Neuron (in vitro differentiated cells): ENCODE data around the gene AFF3.

ENCODE experiments used
- H2AFZ ChIP-seq: one replicate; pipeline ENCODE4 v1.6.1; 2013; ENCODE audit warnings: low read depth, mild to moderate bottlenecking, inconsistent platforms, low read length, moderate library complexity
- H3K27me3 ChIP-seq: one replicate; pipeline ENCODE4 v1.6.1; 2013; ENCODE audit warnings: low read length; ENCODE audit not compliant: insufficient read depth
- H3K36me3 ChIP-seq: one replicate; pipeline ENCODE4 v1.6.1; 2013; ENCODE audit warnings: low read length; ENCODE audit not compliant: insufficient read depth
- H3K4me1 ChIP-seq: one replicate; pipeline ENCODE4 v1.6.1; 2013; ENCODE audit warnings: low read length; ENCODE audit not compliant: insufficient read depth
- H3K4me3 ChIP-seq: 2 replicates; pipeline ENCODE4 v1.5.1; 2013; ENCODE audit warnings: mild to moderate bottlenecking, low read length, moderate library complexity
- H3K9me3 ChIP-seq: one replicate; pipeline ENCODE4 v1.6.1; 2013; ENCODE audit warnings: low read length

Gene AFF3

DNA sequence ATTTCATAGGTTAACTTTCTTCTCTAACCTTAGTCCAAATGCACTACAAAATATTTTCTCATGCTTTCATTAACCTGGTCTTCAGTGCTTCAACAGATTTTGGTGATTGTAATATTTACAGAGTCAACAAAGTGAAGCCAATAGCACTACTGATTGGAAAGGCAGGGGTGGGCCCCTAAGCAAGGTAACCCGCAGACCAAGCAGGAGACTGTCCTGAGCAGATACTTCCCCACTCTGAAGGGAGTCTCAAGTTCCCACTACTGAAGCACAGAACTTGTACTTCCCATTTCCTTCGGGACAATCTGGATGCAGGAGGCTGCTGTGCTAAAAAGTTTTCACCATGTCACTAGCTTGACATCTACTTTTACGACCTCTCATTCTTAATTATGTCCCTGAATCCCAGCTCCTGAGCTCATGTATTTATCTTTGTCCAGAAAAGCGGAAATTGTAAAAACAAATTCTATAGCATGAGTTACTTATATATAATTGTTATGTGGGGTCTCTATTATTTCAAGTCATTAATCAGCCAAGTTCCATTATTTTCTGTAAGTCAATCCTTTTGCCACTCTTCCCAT, 341.0 kb downstream of the AFF3 start:
- Histone ChIP-seq H3K36me3 (no peaks in the 10 kb centered on the region), H3K4me3 (no peak overlapping the region), H3K4me1 (no peaks in the 10 kb centered on the region), H3K9me3 (peaks cover 1% of the 10 kb centered on the region), H3K27me3 (no peaks in the 10 kb centered on the region), H2AFZ (no peak overlapping the region)

- Histone ChIP-seq H2AFZ (no peak overlapping the region), H3K9me3 (peaks cover 1% of the 10 kb centered on the region), H3K36me3 (no peaks in the 10 kb centered on the region), H3K4me1 (peaks cover 3% of the 10 kb centered on the region), H3K4me3 (no peak overlapping the region), H3K27me3 (no peaks in the 10 kb centered on the region)
Measured at GRCh38 chr2:99797475-99797874, 344.9 kb downstream of the AFF3 start.

DNA sequence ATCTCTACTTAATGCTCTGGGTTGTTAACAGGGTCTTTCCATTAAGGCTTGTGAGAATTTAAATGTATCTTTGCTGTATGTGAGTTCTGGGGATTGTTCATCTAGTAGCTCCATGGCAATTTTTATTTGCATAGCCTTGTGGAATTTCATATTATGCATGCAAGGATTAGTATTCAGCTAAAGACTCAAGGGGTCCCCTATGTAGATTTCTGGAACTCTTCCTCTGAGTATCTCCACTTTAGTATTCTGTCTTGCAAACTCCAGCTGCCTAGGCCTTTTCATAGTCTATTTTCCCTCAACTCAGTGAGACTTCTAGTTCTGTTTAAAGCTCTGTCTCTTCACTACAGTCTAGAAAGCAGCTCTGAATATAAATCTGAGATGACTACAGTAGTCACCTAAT, 348.0 kb downstream of the AFF3 start:
- peaks cover 1% of the 10 kb centered on the region for H3K9me3 ChIP-seq
- no peak overlapping the region for H2AFZ ChIP-seq
- no peaks in the 10 kb centered on the region for H3K36me3 ChIP-seq
- peaks cover 3% of the 10 kb centered on the region for H3K4me1 ChIP-seq
- no peaks in the 10 kb centered on the region for H3K27me3 ChIP-seq
- no peak overlapping the region for H3K4me3 ChIP-seq

GRCh38 chr2:99793022-99793421, 349.4 kb downstream of the AFF3 start:
- H2AFZ ChIP-seq: no peak overlapping the region
- no peak overlapping the region for H3K4me3 ChIP-seq
- peaks cover 3% of the 10 kb centered on the region for H3K4me1 ChIP-seq
- no peaks in the 10 kb centered on the region for H3K27me3 ChIP-seq
- peaks cover 1% of the 10 kb centered on the region for H3K9me3 ChIP-seq
- H3K36me3 ChIP-seq: no peaks in the 10 kb centered on the region

- Histone ChIP-seq H3K9me3 (no peaks in the 10 kb centered on the region), H3K4me1 (peaks cover 3% of the 10 kb centered on the region), H3K36me3 (no peaks in the 10 kb centered on the region), H2AFZ (no peak overlapping the region), H3K4me3 (no peak overlapping the region), H3K27me3 (no peaks in the 10 kb centered on the region)
Measured at GRCh38 chr2:99789849-99790248, 352.5 kb downstream of the AFF3 start.

GRCh38 chr2:99787769-99788382, 354.5 kb downstream of the AFF3 start:
- Histone ChIP-seq H3K4me1 (no peaks in the 10 kb centered on the region), H3K27me3 (no peaks in the 10 kb centered on the region)

DNA sequence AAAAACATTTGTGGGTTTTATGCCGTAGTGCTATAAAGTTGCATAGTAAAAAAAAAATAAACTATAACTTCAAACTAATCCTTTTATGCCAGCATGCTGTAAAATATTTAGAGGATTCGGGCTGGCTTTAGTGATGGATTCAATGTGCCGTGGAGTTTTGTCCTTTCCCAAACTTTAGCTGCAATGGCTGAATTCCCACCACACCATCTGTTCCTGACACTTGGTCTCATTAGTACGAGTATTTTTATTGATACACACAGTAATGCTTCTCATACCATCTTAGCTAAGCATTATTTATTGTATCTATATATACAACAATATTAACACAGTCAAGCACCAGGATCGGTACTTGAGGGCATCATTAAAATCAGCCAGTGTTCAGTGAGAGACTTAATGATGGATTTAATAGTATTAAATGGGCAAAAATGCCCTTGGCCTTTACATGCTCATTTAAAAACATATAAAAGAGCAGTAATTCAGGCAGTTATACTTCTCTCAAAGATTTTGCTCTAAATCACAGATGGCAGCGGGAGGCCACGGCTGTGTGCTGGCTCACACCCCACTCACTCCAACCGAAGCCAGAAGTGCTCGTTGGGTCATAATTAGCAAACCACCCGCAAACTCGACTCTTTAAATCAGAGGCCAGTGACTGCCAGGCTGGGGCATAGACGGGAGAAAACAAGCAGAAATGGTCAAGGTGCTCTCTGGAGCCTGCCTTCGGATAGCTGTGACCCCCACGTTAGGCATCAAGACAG, 355.6 kb downstream of the AFF3 start:
- Histone ChIP-seq H3K36me3 (no peaks in the 10 kb centered on the region), H3K4me3 (no peak overlapping the region), H3K27me3 (no peaks in the 10 kb centered on the region)

More at GRCh38 chr2:99787769-99788382, 354.5 kb downstream of the AFF3 start:
- no peak overlapping the region for H2AFZ ChIP-seq
- H3K9me3 ChIP-seq: no peaks in the 10 kb centered on the region
- H3K36me3 ChIP-seq: no peaks in the 10 kb centered on the region
- no peak overlapping the region for H3K4me3 ChIP-seq

DNA sequence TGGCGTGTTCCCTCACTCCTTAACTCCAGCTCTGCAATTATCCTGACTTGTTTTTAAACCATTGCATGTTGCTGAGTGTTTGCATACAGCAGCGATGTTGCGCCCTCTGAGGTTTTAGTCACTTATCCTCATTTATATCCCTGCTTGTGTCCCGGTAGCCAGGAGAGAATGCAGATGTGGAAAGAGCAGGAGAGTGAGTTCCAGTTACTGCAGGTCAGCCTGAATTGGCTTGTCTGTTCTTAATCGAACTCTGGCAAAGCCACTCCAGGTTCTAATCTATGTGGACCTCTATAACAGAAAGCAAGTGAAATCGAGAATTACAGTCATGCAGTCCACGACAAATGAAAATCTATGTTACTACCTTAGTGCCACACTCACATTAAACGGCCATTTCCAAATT, 357.4 kb downstream of the AFF3 start:
- Histone ChIP-seq H3K36me3 (no peaks in the 10 kb centered on the region), H3K27me3 (no peaks in the 10 kb centered on the region), H3K9me3 (no peaks in the 10 kb centered on the region), H3K4me3 (no peak overlapping the region), H3K4me1 (no peaks in the 10 kb centered on the region), H2AFZ (no peak overlapping the region)

More for the DNA sequence above, 355.6 kb downstream of the AFF3 start:
- Histone ChIP-seq H2AFZ (no peak overlapping the region), H3K9me3 (no peaks in the 10 kb centered on the region), H3K4me1 (no peaks in the 10 kb centered on the region)

- Histone ChIP-seq H3K27me3 (no peaks in the 10 kb centered on the region), H3K9me3 (no peaks in the 10 kb centered on the region), H3K4me3 (no peak overlapping the region), H2AFZ (no peak overlapping the region), H3K4me1 (no peaks in the 10 kb centered on the region), H3K36me3 (no peaks in the 10 kb centered on the region)
Measured at GRCh38 chr2:99784282-99784681, 358.1 kb downstream of the AFF3 start.

DNA sequence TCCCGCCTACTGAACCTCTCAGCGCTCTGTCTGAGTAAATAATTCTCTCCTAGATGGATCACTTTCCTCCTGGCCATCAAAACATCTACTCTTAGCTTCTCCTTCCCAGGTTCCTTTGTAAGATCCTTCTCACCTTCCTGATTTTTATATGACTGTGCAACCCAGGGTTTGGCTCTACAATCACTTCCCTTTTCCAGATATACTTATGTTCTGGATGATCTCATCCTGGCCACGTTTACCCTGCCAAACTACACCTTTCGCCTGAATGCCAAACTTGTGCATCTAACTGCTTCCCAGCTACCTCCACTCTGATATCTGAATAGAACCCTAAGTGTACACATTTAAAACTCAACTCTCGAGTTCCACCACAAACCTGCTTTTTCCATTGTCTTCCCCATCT, 362.1 kb downstream of the AFF3 start:
- Histone ChIP-seq H3K9me3 (peaks cover 13% of the 10 kb centered on the region), H3K4me1 (no peaks in the 10 kb centered on the region), H3K4me3 (no peak overlapping the region), H3K36me3 (no peaks in the 10 kb centered on the region), H2AFZ (no peak overlapping the region), H3K27me3 (no peaks in the 10 kb centered on the region)

DNA sequence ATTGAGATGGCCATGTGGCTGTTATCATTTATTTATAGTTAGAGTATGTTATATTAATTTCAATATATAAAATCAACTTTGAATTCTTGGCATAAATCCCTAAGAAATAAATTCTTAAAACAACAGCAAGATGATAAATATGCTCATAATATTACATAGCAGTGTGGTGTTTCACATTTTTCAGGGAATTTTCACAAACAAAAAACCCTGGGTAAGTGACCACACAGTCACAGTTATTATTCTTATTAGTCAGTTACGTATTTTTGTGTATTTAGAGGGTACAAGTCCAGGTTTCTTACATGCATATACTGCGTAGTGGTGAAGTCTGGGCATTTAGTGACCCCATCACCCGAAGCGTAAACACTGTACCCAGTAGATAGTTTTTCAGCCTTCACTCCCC, 363.1 kb downstream of the AFF3 start:
- Histone ChIP-seq H3K4me1 (no peaks in the 10 kb centered on the region), H2AFZ (no peak overlapping the region), H3K4me3 (no peak overlapping the region), H3K36me3 (no peaks in the 10 kb centered on the region), H3K9me3 (peaks cover 13% of the 10 kb centered on the region), H3K27me3 (no peaks in the 10 kb centered on the region)

DNA sequence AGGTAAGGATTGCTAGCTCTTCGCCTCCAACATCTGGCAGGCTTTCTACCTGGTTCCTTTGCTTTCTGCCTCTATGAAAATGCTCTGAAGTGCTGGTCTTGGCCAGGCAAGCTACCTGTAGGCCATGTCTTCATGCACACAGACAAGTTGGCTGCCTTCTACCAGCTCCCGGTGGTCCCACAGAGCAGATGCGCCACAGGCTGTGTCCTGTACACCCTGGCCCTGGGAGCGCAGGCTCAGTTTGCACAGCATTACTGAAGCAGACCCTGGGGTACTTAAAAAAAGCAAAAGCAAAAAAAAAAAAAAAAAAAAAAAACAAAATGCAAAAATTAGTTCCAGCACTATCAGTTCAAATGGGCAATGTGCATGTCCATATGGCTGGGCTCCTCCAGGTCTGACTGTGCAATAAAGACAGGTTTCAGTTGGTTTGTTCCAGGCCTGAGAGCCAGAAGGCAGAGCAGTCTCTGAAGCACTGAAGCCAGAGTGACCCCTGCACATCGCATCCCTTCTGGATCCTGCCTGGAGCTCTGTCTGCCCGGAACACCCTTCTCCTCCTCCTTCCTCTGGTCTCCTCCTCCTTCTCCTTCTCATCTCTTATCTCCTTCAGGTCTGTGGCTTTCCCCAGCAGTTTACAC, 364.6 kb downstream of the AFF3 start:
- no peaks in the 10 kb centered on the region for H3K36me3 ChIP-seq
- peaks cover 13% of the 10 kb centered on the region for H3K9me3 ChIP-seq
- no peaks in the 10 kb centered on the region for H3K27me3 ChIP-seq
- no peaks in the 10 kb centered on the region for H3K4me1 ChIP-seq
- no peak overlapping the region for H3K4me3 ChIP-seq
- H2AFZ ChIP-seq: no peak overlapping the region

- no peaks in the 10 kb centered on the region for H3K27me3 ChIP-seq
- no peak overlapping the region for H3K4me3 ChIP-seq
- H3K4me1 ChIP-seq: no peaks in the 10 kb centered on the region
- no peak overlapping the region for H2AFZ ChIP-seq
- peaks cover 13% of the 10 kb centered on the region for H3K9me3 ChIP-seq
- no peaks in the 10 kb centered on the region for H3K36me3 ChIP-seq
Measured at GRCh38 chr2:99776906-99777646, 365.3 kb downstream of the AFF3 start.
